PC-9 (cell line): ENCODE measurements around the gene PYM1.

Source experiments
- EZH2 ChIP-seq: fragments of 200-600 bp; sonication (generic); IDR thresholded peaks from 2 replicates; pipeline ENCODE4 v1.8.0; 2017; ENCODE audit warnings: antibody characterized with exemption, low read depth
- TF ChIP-seq, protein P1 (sequence below): fragments of 200-600 bp; sonication (generic); conservative IDR thresholded peaks from 2 replicates; pipeline ENCODE4 v1.6.1; 2017; ENCODE audit warnings: mixed run types, antibody characterized with exemption, mild to moderate bottlenecking, moderate library complexity

DNA sequence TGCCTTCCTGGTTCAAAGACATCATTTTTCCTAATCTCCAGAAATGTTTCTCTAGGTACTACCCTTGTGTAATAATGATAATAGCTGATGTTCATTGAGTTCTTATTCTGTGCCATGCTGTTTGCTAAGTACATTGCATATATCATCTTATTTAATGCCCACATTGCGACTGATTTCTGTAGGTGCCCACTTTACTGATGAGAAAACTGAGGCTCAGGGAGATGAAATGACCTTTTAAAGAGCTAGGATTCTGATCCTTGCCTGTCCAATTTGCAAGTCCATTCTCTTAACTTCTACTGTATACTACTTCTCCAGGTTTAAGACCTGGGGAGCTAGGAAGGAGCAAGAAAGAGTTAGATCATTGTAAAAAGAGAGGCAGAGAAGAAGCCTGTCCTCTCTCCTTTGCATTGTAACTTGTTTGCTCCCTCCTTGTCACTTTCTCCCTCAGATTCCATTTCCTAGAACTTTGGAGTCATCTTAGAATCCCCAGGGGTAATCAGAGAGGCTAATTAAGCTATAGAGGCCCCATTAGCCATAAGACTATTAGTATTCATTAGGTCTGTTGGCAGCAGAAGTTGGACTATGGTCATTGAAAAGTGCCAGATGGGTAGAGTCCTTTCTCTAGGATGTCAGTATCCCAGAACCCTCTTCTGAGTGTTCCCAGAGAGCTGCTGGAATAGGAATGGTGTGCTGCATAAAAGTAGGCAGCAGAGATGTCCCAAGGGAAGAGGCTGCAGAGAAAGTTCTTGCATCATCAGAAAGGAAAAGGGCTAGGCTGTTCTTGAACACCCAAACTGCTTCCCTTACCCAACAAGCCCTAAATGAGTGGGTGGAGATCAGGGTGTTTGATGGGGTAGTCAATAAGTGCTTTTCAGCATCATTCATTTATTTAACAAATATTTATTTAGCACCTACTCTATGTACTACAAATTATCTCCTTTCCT, 6.4 kb upstream of the PYM1 start:
- TF ChIP-seq, protein P1, sequence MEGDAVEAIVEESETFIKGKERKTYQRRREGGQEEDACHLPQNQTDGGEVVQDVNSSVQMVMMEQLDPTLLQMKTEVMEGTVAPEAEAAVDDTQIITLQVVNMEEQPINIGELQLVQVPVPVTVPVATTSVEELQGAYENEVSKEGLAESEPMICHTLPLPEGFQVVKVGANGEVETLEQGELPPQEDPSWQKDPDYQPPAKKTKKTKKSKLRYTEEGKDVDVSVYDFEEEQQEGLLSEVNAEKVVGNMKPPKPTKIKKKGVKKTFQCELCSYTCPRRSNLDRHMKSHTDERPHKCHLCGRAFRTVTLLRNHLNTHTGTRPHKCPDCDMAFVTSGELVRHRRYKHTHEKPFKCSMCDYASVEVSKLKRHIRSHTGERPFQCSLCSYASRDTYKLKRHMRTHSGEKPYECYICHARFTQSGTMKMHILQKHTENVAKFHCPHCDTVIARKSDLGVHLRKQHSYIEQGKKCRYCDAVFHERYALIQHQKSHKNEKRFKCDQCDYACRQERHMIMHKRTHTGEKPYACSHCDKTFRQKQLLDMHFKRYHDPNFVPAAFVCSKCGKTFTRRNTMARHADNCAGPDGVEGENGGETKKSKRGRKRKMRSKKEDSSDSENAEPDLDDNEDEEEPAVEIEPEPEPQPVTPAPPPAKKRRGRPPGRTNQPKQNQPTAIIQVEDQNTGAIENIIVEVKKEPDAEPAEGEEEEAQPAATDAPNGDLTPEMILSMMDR = no peak
- TF ChIP-seq EZH2 = no peak
